GM12878 (cell line): Measurements from ENCODE around the gene BRINP2. TPM values are rescaled to one million over a fixed set of nuclear protein-coding genes. Genes with fewer than 3 reads are reported as not detected.

Source experiments
- ATAC-seq: fragments of 200-7000 bp; cut with Tn5 transposase; 3 replicates; pipeline ENCODE4 v1.9.1; 2020; ENCODE audit warnings: mild to moderate bottlenecking, moderate library complexity
- BruUV-seq: library from RNA; stranded (reverse); fragments of 400-500 nt; replicated peaks from 2 replicates; lab custom pipeline; 2021; lab: Mats Ljungman, UMichigan
- CTCF ChIA-PET: fragments of 300-600 bp; sonication (Branson Sonifier 250); formaldehyde crosslinking; extraction: SDS; loops from one replicate; lab custom pipeline; 2021; ENCODE audit warnings: inconsistent platforms; lab: Yijun Ruan, JAX
- POLR2A ChIA-PET: fragments of 350-600 bp; formaldehyde crosslinking; extraction: SDS; loops from one replicate; lab custom pipeline; 2021; ENCODE audit warnings: inconsistent platforms; lab: Charles Lee
- RAD21 ChIA-PET: fragments of 300-600 bp; sonication (Branson Sonifier 250); formaldehyde crosslinking; loops from one replicate; lab custom pipeline; 2023; ENCODE audit warnings: antibody characterized with exemption; ENCODE audit not compliant: unreplicated experiment; lab: Charles Lee
- SMC1A ChIA-PET: fragments of 300-600 bp; sonication (Branson Sonifier 250); formaldehyde crosslinking; loops from one replicate; lab custom pipeline; 2023; ENCODE audit not compliant: unreplicated experiment, uncharacterized antibody; lab: Charles Lee
- DNase-seq: peaks from one replicate; pipeline ENCODE4 v3.0.0-alpha.2; 2011; ENCODE audit warnings: low read depth, low spot score
- FAIRE-seq: peaks from 3 replicates; lab custom pipeline; 2011; peaks lifted over from hg19 to GRCh38; lab: Jason Lieb, UNC
- H2AFZ ChIP-seq: 2 replicates; pipeline ENCODE4 v1.6.0; 2011; ENCODE audit warnings: low read depth, low read length, control low read depth; ENCODE audit not compliant: control insufficient read depth
- H3K27ac ChIP-seq: 2 replicates; pipeline ENCODE4 v1.5.1; 2011; ENCODE audit warnings: control low read depth; ENCODE audit not compliant: control insufficient read depth, insufficient read depth
- H3K27me3 ChIP-seq, 2 experiments: replicated peaks in 1 of 2; 2 replicates each; pipeline versions ENCODE4 v1.6.0 to v1.6.1; 2011; ENCODE audit warnings: low read length in 1 of 2; ENCODE audit not compliant: control insufficient read depth in 2 of 2, insufficient read depth in 2 of 2
- H3K36me3 ChIP-seq, 2 experiments: 2 replicates each; pipeline ENCODE4 v1.5.1; 2011; ENCODE audit warnings: low read length in 1 of 2; ENCODE audit not compliant: control insufficient read depth in 2 of 2, insufficient read depth in 2 of 2
- H3K4me1 ChIP-seq: 2 replicates; pipeline ENCODE4 v1.6.1; 2011; ENCODE audit warnings: mild to moderate bottlenecking, low read length, moderate library complexity, mixed read lengths; ENCODE audit not compliant: control insufficient read depth, insufficient read depth
- H3K4me2 ChIP-seq: 2 replicates; pipeline ENCODE4 v1.6.0; 2011; ENCODE audit warnings: control low read depth; ENCODE audit not compliant: control insufficient read depth, insufficient read depth
- H3K4me3 ChIP-seq: fragments of 200-600 bp; sonication (generic); 2 replicates; pipeline ENCODE4 v1.5.1; 2016
- H3K79me2 ChIP-seq: 2 replicates; pipeline ENCODE4 v1.6.0; 2011; ENCODE audit warnings: low read length; ENCODE audit not compliant: control insufficient read depth, insufficient read depth
- H3K9ac ChIP-seq: 2 replicates; pipeline ENCODE4 v1.8.0; 2011; ENCODE audit warnings: low read length, control low read depth, mixed read lengths; ENCODE audit not compliant: control insufficient read depth, insufficient read depth
- H3K9me3 ChIP-seq: replicated peaks from 3 replicates; pipeline ENCODE4 v1.5.1; 2011; ENCODE audit warnings: mild to moderate bottlenecking, low read length; ENCODE audit not compliant: control insufficient read depth, insufficient read depth
- H4K20me1 ChIP-seq: 2 replicates; pipeline ENCODE4 v1.6.0; 2011; ENCODE audit not compliant: control insufficient read depth, insufficient read depth
- CBFB ChIP-seq: IDR thresholded peaks from 2 replicates; pipeline ENCODE4 v1.6.1; 2016; ENCODE audit warnings: antibody characterized with exemption, low read depth
- EGR1 ChIP-seq, 2 experiments: IDR thresholded peaks; 1 replicate in 1 of 2; 2 replicates in 1 of 2; pipeline ENCODE4 v1.6.1; 2011 to 2012; ENCODE audit warnings: low read depth in 2 of 2, low read length in 2 of 2, borderline replicate concordance in 1 of 2, mild to moderate bottlenecking in 1 of 2, moderate library complexity in 1 of 2
- FOS ChIP-seq: IDR thresholded peaks from 3 replicates; pipeline ENCODE4 v1.6.1; 2011; ENCODE audit warnings: borderline replicate concordance; ENCODE audit not compliant: insufficient read length; ENCODE audit errors: extremely low read depth
- FOXK2 ChIP-seq: fragments of 450-650 bp; IDR thresholded peaks from 2 replicates; pipeline ENCODE4 v1.6.1; 2017; ENCODE audit warnings: mild to moderate bottlenecking, moderate library complexity
- FOXM1 ChIP-seq: IDR thresholded peaks from 2 replicates; pipeline ENCODE4 v1.6.1; 2012; ENCODE audit warnings: low read depth, mild to moderate bottlenecking, inconsistent platforms, low read length, moderate library complexity
- HCFC1 ChIP-seq: fragments of 150-350 bp; IDR thresholded peaks from 2 replicates; pipeline ENCODE4 v1.6.1; 2014; ENCODE audit warnings: low read length
- HDAC2 ChIP-seq: fragments of 200-600 bp; sonication (generic); IDR thresholded peaks from 2 replicates; pipeline ENCODE4 v1.6.1; 2017
- MXI1 ChIP-seq: fragments of 150-350 bp; IDR thresholded peaks from 2 replicates; pipeline ENCODE4 v1.6.1; 2011; ENCODE audit warnings: low read depth, mild to moderate bottlenecking, inconsistent platforms, low read length, improper control_type of control experiment
- MYC ChIP-seq: IDR thresholded peaks from 2 replicates; pipeline ENCODE4 v1.6.1; 2011; ENCODE audit warnings: mild to moderate bottlenecking, low read length, moderate library complexity, inconsistent platforms; ENCODE audit not compliant: insufficient read depth, insufficient replicate concordance, insufficient read length, severe bottlenecking
- POU2F2 ChIP-seq: IDR thresholded peaks from 3 replicates; pipeline ENCODE4 v1.6.1; 2011; ENCODE audit warnings: low read depth, mild to moderate bottlenecking, low read length, borderline replicate concordance
- RAD51 ChIP-seq: fragments of 450-650 bp; IDR thresholded peaks from 2 replicates; pipeline ENCODE4 v1.6.1; 2016; ENCODE audit warnings: moderate library complexity, mild to moderate bottlenecking, inconsistent platforms
- RCOR1 ChIP-seq: conservative IDR thresholded peaks from 2 replicates; pipeline ENCODE4 v1.6.1; 2012; ENCODE audit warnings: low read depth, low read length, improper control_type of control experiment
- SPI1 ChIP-seq: IDR thresholded peaks from 2 replicates; pipeline ENCODE4 v1.6.1; 2011; ENCODE audit warnings: low read depth, mild to moderate bottlenecking, low read length, moderate library complexity, borderline replicate concordance; ENCODE audit not compliant: insufficient read depth
- TARDBP ChIP-seq: IDR thresholded peaks from 2 replicates; pipeline ENCODE4 v1.6.1; 2016; ENCODE audit warnings: borderline replicate concordance
- ZNF384 ChIP-seq: IDR thresholded peaks from 2 replicates; pipeline ENCODE4 v1.6.1; 2012; ENCODE audit warnings: low read depth, mild to moderate bottlenecking, low read length, improper control_type of control experiment, borderline replicate concordance
- WGBS: methylation state at CpG from one replicate; pipeline ENCODE4 v1.1.6; 2016; ENCODE audit warnings: low lambda C conversion rate; ENCODE audit not compliant: insufficient replicate concordance, insufficient coverage; ENCODE audit errors: missing lambda C conversion rate; 5-methylcytosine and 5-hydroxymethylcytosine counted together
- in situ Hi-C: fragments of 300-500 bp; cut with MboI; formaldehyde crosslinking; loops from 9 replicates; pipeline ENCODE4 v1.14.3; 2018; ENCODE audit warnings: mixed read lengths
- intact Hi-C: fragments of 100-400 bp; cut with micrococcal nuclease; formaldehyde crosslinking; loops from one replicate; pipeline ENCODE4 v1.14.2; 2022; ENCODE audit not compliant: unreplicated experiment
- polyA plus RNA-seq, 11 experiments: library from polyadenylated mRNA; depleted of rRNA in 4 of 11; unstranded in 6 of 11; stranded (reverse) in 5 of 11; fragments of >200 nt; fragmentation: Nextera tagmentation in 4 of 11; fragmentation: Illumina TruSeq in 1 of 11; extraction: Ambion mirVana in 4 of 11; extraction: Trizol in 1 of 11; gene quantifications; 1 replicate in 1 of 11; 2 replicates in 10 of 11; pipeline versions ENCODE4 v1.2.1 to v1.2.3, GENCODE V29; 2011 to 2016; ENCODE audit warnings: inconsistent platforms in 2 of 11, missing spikeins in 2 of 11, low read depth in 1 of 11
- total RNA-seq, 4 experiments: library from RNA; depleted of rRNA in 3 of 4; stranded (reverse); fragments of >200 nt in 3 of 4; fragmentation: Illumina TruSeq in 1 of 4; extraction: Trizol in 1 of 4; gene quantifications; 2 replicates each; pipeline versions ENCODE4 v1.2.1 to v1.2.3, GENCODE V29; 2013 to 2021
- TF ChIP-seq, protein P1 (sequence below): fragments of 450-650 bp; IDR thresholded peaks from 2 replicates; pipeline ENCODE4 v1.6.1; 2016; ENCODE audit warnings: mild to moderate bottlenecking, moderate library complexity, borderline replicate concordance

The BRINP2 gene
- total and polyA plus RNA-seq, 10 of the 15 experiments (the other 5 are each of a cell fraction or from before 2014, with no cell fraction given) = 0.03 TPM; not detected in 9

DNA sequence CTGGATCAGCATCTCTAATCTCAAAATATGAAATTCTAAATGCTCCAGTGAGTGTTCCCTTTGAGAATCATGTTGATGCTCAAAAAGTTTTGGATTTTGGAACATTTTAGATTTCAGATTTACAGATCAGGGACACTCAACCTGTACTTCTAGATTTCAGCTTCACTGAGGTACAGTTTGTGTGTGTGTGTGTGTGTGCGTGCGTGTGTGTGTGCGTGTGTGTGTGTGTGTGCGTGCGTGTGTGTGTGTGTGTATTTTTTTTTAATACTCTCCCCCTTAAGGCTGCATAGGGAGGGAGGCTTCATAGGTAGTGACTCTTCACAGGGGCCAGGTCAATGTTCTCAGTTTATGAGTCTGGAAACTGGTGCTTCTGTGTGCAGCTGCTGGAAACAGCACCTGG is 77.5 kb downstream of the BRINP2 start:
- no peak overlapping the region for H3K4me2 ChIP-seq
- H4K20me1 ChIP-seq = no peaks in the 10 kb centered on the region
- ChIA-PET RAD21 (no interaction called here), CTCF (no interaction called here), POLR2A (no interaction called here), SMC1A (no interaction called here)
- H3K27me3 ChIP-seq = no peaks in the 10 kb centered on the region
- no peaks in the 10 kb centered on the region for H3K79me2 ChIP-seq
- in situ Hi-C loops (no loop called here), intact Hi-C loops (no loop called here)
- ATAC-seq = no peak
- BruUV-seq = no TSS peak
- H3K27ac ChIP-seq = no peak overlapping the region
- FAIRE-seq = no peak
- H3K9ac ChIP-seq = no peak overlapping the region
- no peaks in the 10 kb centered on the region for H3K9me3 ChIP-seq
- H3K4me3 ChIP-seq = no peak overlapping the region
- WGBS = 50% methylated on average over 5 of the region's 5 CpGs
- H3K36me3 ChIP-seq = no peaks in the 10 kb centered on the region
- no peak overlapping the region for H2AFZ ChIP-seq
- DNase-seq = no peak
- TF ChIP-seq EGR1 (IDR thresholded peaks at IDR 0.05; ENCODE audit: borderline replicate concordance in 1 of 2, low read depth in 2 of 2, low read length in 2 of 2) = no peak
- no peak for TF ChIP-seq FOXK2
- no peak for TF ChIP-seq SPI1
- no peak for TF ChIP-seq MXI1
- no peak for TF ChIP-seq TARDBP
- no peak for TF ChIP-seq FOS
- TF ChIP-seq HCFC1 = no peak
- no peak for TF ChIP-seq FOXM1
- TF ChIP-seq ZNF384 = no peak
- no peak for TF ChIP-seq RCOR1
- no peaks in the 10 kb centered on the region for H3K4me1 ChIP-seq

DNA sequence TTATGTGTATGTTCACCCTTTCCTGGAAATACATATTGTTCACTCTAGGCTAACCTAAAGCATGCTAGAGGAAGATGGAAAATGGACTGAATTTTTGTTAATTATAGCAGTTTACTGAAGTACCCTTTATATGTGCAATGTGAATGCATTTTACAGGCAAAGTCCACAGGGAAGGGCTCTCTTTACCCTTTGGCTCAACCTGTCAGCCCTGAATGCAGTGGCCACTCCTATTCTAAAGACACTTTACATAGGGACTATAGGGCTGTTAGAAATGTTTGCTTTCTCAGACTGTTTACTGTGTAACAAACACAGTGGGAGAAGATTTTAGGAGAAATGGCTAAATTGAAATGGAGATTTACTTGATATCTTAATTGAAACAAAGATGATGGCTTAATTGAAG is 78.5 kb downstream of the BRINP2 start:
- Histone ChIP-seq H3K4me3 (no peak overlapping the region), H2AFZ (no peak overlapping the region), H3K4me1 (no peaks in the 10 kb centered on the region), H3K9me3 (no peaks in the 10 kb centered on the region), H4K20me1 (no peaks in the 10 kb centered on the region), H3K4me2 (no peak overlapping the region), H3K79me2 (no peaks in the 10 kb centered on the region), H3K27ac (no peak overlapping the region), H3K27me3 (no peaks in the 10 kb centered on the region), H3K36me3 (no peaks in the 10 kb centered on the region), H3K9ac (no peak overlapping the region)
- intact Hi-C loops = no loop called here
- BruUV-seq = no TSS peak
- FAIRE-seq (no peak), DNase-seq (no peak), ATAC-seq (no peak)
- CTCF ChIA-PET = no interaction called here
- POLR2A ChIA-PET = interaction anchor here (0.6 kb wide), 1 partner anchor 165 kb away, joined by 3 read pairs; no protein-coding TSS in a partner anchor
- no peak for TF ChIP-seq MYC
- no peak for TF ChIP-seq POU2F2
- TF ChIP-seq, protein P1, sequence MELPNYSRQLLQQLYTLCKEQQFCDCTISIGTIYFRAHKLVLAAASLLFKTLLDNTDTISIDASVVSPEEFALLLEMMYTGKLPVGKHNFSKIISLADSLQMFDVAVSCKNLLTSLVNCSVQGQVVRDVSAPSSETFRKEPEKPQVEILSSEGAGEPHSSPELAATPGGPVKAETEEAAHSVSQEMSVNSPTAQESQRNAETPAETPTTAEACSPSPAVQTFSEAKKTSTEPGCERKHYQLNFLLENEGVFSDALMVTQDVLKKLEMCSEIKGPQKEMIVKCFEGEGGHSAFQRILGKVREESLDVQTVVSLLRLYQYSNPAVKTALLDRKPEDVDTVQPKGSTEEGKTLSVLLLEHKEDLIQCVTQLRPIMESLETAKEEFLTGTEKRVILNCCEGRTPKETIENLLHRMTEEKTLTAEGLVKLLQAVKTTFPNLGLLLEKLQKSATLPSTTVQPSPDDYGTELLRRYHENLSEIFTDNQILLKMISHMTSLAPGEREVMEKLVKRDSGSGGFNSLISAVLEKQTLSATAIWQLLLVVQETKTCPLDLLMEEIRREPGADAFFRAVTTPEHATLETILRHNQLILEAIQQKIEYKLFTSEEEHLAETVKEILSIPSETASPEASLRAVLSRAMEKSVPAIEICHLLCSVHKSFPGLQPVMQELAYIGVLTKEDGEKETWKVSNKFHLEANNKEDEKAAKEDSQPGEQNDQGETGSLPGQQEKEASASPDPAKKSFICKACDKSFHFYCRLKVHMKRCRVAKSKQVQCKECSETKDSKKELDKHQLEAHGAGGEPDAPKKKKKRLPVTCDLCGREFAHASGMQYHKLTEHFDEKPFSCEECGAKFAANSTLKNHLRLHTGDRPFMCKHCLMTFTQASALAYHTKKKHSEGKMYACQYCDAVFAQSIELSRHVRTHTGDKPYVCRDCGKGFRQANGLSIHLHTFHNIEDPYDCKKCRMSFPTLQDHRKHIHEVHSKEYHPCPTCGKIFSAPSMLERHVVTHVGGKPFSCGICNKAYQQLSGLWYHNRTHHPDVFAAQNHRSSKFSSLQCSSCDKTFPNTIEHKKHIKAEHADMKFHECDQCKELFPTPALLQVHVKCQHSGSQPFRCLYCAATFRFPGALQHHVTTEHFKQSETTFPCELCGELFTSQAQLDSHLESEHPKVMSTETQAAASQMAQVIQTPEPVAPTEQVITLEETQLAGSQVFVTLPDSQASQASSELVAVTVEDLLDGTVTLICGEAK = no peak
- TF ChIP-seq CBFB = no peak
- TF ChIP-seq RAD51 = no peak
- TF ChIP-seq HDAC2 = no peak
- RAD21 ChIA-PET = no interaction called here
- SMC1A ChIA-PET = no interaction called here
- in situ Hi-C loops = no loop called here
